CD4-positive, alpha-beta T cell treated with Interleukin-15 for 1 hour (primary cell): ENCODE data around the gene RNF125.

Experiments
- DNase-seq: peaks from one replicate; pipeline ENCODE4 v3.0.0-alpha.2; 2020

Gene RNF125

GRCh38 chr18:32091724-32092421 lies 73.2 kb downstream of the RNF125 start, which contains the start of gene RNF138:
Gene RNF138 (plus strand): TSS chr18:32091874. CDS start chr18:32092777, 903 bp downstream.
- DNase-seq: peak; percentile 92

GRCh38 chr18:32092422-32093101 lies 73.9 kb downstream of the RNF125 start:
- peak; percentile 99 for DNase-seq

GRCh38 chr18:32093102-32093511 lies 74.5 kb downstream of the RNF125 start:
- peak; percentile 65 for DNase-seq

GRCh38 chr18:32093523-32093922 lies 74.9 kb downstream of the RNF125 start:
- no peak for DNase-seq

- DNase-seq: no peak
These were observed 76.7 kb downstream of the RNF125 start for GRCh38 chr18:32095192-32095899.

GRCh38 chr18:32095900-32096229 lies 77.2 kb downstream of the RNF125 start:
- DNase-seq: no peak

- DNase-seq: no peak
These were observed 78.3 kb downstream of the RNF125 start for GRCh38 chr18:32096946-32097345.

- no peak for DNase-seq
These were observed 85.9 kb downstream of the RNF125 start for GRCh38 chr18:32104516-32104915.

GRCh38 chr18:32110005-32110404 lies 91.4 kb downstream of the RNF125 start:
- DNase-seq: no peak

GRCh38 chr18:32111706-32112105 lies 93.1 kb downstream of the RNF125 start:
- no peak for DNase-seq

GRCh38 chr18:32112826-32113225 lies 94.2 kb downstream of the RNF125 start:
- DNase-seq: no peak

GRCh38 chr18:32114293-32114942 lies 95.8 kb downstream of the RNF125 start:
- no peak for DNase-seq

- no peak for DNase-seq
These were observed 103.4 kb downstream of the RNF125 start for GRCh38 chr18:32122039-32122438.
